ENCODE measurements around the gene SETD7.
"Not testable (repeated sequence)": the region's sequence is repeated elsewhere in the genome, so short reads cannot be mapped to it uniquely, and the experiment has no call there.

Gene SETD7

DNA sequence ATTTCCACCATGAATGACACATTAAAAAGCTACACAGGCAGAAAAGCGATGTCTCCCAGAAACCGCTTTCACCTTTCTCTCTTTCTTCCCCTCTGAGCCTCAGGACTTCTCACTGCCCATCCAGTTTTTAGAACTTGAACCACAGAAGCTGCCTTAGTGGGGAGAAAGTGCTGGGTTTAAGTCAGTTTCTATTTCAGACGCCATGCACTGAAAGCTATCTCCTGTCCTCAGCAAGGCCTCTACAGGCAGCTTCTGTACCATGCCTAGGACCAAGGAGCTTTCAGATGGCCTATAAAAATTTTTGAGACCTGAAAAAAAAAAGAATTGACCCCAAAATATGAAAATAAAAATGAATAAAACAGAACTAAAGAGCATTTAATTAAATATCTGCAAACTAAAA, 67.6 kb downstream of the SETD7 start:
- no peaks in the 10 kb centered on the region for H3K9me3 ChIP-seq (ENCODE audit: control insufficient read depth, insufficient read depth, low read depth, low read length)
- 0 out of 2 replicates have a peak, but pooled peaks cover 5% of the 10 kb centered on the region for H3K4me1 ChIP-seq (ENCODE audit: control insufficient read depth, insufficient read depth, low read length)
- no peaks in the 10 kb centered on the region for H3K36me3 ChIP-seq (ENCODE audit: control insufficient read depth, insufficient read depth, low read length)
- no peak overlapping the region for H3K9ac ChIP-seq (ENCODE audit: low read length)
- H3K27me3 ChIP-seq (ENCODE audit: control insufficient read depth, insufficient read depth, low read length) = no peaks in the 10 kb centered on the region
- H3K27ac ChIP-seq (ENCODE audit: low read depth, low read length) = no peak overlapping the region
- no peak overlapping the region for H3K4me3 ChIP-seq (ENCODE audit: low read depth, low read length)

DNA sequence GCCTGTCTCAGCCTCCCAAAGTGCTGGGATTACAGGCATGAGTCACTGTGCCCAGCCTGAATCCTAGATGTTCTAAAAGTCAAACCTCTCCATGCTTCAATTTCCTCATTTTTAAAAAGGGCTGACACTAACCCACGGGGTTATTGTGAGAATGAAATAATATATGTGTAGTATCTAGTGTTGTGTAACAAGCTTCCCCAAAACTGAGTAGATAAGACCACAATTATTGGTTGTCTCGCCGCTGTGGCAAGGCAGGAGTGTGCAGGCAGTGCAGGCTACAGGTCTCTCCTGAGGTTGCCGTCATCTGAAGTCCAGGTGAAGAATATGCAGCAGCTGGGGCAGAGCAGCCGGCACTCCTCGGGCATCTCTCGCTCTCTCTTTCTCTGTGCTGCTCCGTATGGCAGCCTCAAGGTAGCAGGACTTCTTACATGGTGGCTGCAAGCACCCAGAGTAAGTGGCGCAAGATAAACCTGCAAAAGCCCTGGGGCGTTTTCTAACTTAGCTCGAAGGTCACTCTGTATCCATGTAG, 71.2 kb downstream of the SETD7 start:
- no peak overlapping the region for H3K9ac ChIP-seq (ENCODE audit: low read length)
- H3K4me1 ChIP-seq (ENCODE audit: control insufficient read depth, insufficient read depth, low read length) = no peaks in the 10 kb centered on the region
- H3K36me3 ChIP-seq (ENCODE audit: control insufficient read depth, insufficient read depth, low read length) = no peaks in the 10 kb centered on the region
- no peak overlapping the region for H3K27ac ChIP-seq (ENCODE audit: low read depth, low read length)
- no peak overlapping the region for H3K4me3 ChIP-seq (ENCODE audit: low read depth, low read length)
- H3K9me3 ChIP-seq (ENCODE audit: control insufficient read depth, insufficient read depth, low read depth, low read length) = no peaks in the 10 kb centered on the region
- no peaks in the 10 kb centered on the region for H3K27me3 ChIP-seq (ENCODE audit: control insufficient read depth, insufficient read depth, low read length)

DNA sequence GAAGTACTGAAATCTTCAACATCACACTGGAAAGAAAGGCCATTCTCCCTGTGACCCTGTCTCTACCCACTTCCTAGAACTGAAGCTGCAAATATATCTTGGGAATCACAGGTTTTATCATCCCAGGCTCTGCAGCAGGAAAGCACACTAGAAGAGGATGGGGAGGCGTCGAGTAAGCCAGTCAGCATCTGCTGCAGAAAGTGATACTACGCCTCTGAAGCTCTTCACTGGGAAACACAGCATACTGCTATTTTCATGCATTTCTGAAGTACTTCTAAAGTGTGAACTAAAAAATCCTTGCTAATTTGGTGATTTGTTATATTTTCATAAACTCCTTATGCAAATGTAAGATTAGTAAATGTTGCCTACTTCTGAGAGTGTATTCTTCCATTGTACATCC, 73.0 kb downstream of the SETD7 start:
- Histone ChIP-seq H3K4me1 (ENCODE audit: control insufficient read depth, insufficient read depth, low read length) (no peaks in the 10 kb centered on the region), H3K9me3 (ENCODE audit: control insufficient read depth, insufficient read depth, low read depth, low read length) (no peaks in the 10 kb centered on the region), H3K27me3 (ENCODE audit: control insufficient read depth, insufficient read depth, low read length) (no peaks in the 10 kb centered on the region), H3K4me3 (ENCODE audit: low read depth, low read length) (no peak overlapping the region), H3K36me3 (ENCODE audit: control insufficient read depth, insufficient read depth, low read length) (no peaks in the 10 kb centered on the region), H3K27ac (ENCODE audit: low read depth, low read length) (no peak overlapping the region), H3K9ac (ENCODE audit: low read length) (no peak overlapping the region)

DNA sequence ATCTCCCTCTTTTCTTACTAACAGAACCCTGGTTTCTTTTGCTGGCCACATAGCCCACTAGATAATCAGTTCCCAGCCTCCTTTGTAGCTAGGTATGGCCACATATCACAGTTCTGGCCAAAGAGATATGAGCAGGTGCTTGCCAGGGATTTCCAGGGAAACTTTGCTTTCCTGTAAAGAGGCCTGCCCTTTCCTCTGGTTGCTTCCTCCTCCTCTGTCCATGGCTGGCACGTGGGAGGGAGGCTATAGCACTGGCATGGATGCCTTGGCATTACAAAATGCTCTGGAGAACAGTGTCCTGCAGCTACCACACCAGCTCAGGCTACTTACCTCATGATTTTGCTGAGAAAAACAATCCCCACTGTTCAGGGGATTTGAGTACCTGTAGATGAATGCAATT, 74.6 kb downstream of the SETD7 start:
- no peaks in the 10 kb centered on the region for H3K9me3 ChIP-seq (ENCODE audit: control insufficient read depth, insufficient read depth, low read depth, low read length)
- no peaks in the 10 kb centered on the region for H3K36me3 ChIP-seq (ENCODE audit: control insufficient read depth, insufficient read depth, low read length)
- H3K9ac ChIP-seq (ENCODE audit: low read length) = no peak overlapping the region
- H3K4me1 ChIP-seq (ENCODE audit: control insufficient read depth, insufficient read depth, low read length) = no peaks in the 10 kb centered on the region
- no peaks in the 10 kb centered on the region for H3K27me3 ChIP-seq (ENCODE audit: control insufficient read depth, insufficient read depth, low read length)
- H3K4me3 ChIP-seq (ENCODE audit: low read depth, low read length) = no peak overlapping the region
- H3K27ac ChIP-seq (ENCODE audit: low read depth, low read length) = no peak overlapping the region

DNA sequence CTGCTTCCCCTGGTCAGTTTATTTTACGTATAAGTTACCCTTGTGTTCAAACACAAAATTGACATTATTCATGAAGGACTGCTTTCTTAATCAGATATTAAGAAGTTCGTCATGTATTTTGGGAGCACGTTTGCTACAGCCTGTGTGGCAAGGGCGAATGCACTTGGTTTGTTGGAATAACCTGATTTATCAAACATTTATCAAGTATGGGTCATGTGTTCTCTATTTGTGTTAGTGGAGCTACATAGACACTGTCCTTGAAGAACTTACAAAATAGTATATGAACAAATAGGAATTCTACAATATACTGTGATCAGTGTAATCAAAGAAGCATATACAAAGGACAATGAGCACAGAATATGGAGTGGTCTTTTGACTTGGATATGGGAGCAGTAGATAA, 79.7 kb downstream of the SETD7 start:
- H3K9ac ChIP-seq (ENCODE audit: low read length) = no peak overlapping the region
- no peak overlapping the region for H3K4me3 ChIP-seq (ENCODE audit: low read depth, low read length)
- no peaks in the 10 kb centered on the region for H3K4me1 ChIP-seq (ENCODE audit: control insufficient read depth, insufficient read depth, low read length)
- peaks cover 6% of the 10 kb centered on the region; the same call in 1 of the 2 replicates for H3K9me3 ChIP-seq (ENCODE audit: control insufficient read depth, insufficient read depth, low read depth, low read length)
- H3K36me3 ChIP-seq (ENCODE audit: control insufficient read depth, insufficient read depth, low read length) = peaks cover 17% of the 10 kb centered on the region
- H3K27ac ChIP-seq (ENCODE audit: low read depth, low read length) = no peak overlapping the region
- no peaks in the 10 kb centered on the region for H3K27me3 ChIP-seq (ENCODE audit: control insufficient read depth, insufficient read depth, low read length)

DNA sequence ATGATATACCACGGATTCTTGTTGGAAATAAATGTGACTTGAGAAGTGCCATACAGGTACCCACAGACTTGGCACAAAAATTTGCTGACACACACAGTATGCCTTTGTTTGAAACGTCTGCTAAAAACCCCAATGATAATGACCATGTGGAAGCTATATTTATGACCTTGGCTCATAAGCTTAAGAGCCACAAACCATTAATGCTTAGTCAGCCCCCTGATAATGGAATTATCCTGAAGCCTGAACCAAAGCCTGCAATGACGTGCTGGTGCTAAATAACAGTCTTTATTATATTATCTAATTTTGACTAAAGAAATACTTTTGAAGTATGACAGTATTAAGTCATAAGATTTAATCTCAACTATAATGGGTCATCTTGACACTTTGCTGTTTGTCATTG, 83.2 kb downstream of the SETD7 start:
- Histone ChIP-seq H3K4me1 (ENCODE audit: control insufficient read depth, insufficient read depth, low read length) (no peaks in the 10 kb centered on the region), H3K9me3 (ENCODE audit: control insufficient read depth, insufficient read depth, low read depth, low read length) (peaks cover 21% of the 10 kb centered on the region), H3K27me3 (ENCODE audit: control insufficient read depth, insufficient read depth, low read length) (no peaks in the 10 kb centered on the region), H3K27ac (ENCODE audit: low read depth, low read length) (no peak overlapping the region), H3K9ac (ENCODE audit: low read length) (no peak overlapping the region), H3K36me3 (ENCODE audit: control insufficient read depth, insufficient read depth, low read length) (peaks cover 17% of the 10 kb centered on the region), H3K4me3 (ENCODE audit: low read depth, low read length) (no peak overlapping the region)

DNA sequence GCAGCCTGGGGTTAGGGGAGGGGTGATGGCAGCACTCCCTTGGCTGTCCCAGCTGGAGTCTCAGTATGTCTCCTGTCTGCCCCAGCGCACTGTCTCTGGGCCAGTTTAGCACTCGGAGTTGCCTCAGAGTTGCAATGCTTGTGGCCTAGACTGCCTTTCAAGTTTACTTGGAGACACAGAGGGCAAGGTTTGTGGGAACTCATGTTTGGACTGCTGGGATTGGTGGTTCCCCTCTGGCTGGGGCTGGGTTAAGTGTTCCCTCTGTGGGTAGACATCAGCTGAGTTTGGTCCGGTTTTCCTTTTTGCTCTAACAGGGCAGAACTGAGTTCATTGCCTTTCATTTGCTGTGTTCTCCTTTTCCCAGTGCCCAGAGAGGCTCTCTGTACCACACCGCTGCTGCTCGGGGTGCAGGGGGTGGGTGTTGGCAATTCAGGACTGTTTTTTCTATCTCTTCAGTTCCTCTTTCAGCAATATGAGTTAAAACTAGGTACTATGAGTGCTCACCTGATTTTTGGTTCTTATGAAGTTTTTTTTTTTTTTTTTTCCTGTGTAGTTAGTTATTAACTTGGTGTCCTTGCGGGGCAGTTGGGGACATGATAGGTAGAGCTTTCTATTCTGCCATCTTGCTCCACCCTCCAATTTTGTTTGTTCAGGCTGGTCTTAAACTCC, 84.9 kb downstream of the SETD7 start:
- Histone ChIP-seq H3K27ac (ENCODE audit: low read depth, low read length) (no peak overlapping the region), H3K4me1 (ENCODE audit: control insufficient read depth, insufficient read depth, low read length) (no peaks in the 10 kb centered on the region), H3K4me3 (ENCODE audit: low read depth, low read length) (no peak overlapping the region), H3K9me3 (ENCODE audit: control insufficient read depth, insufficient read depth, low read depth, low read length) (peaks cover 23% of the 10 kb centered on the region), H3K27me3 (ENCODE audit: control insufficient read depth, insufficient read depth, low read length) (no peaks in the 10 kb centered on the region), H3K9ac (ENCODE audit: low read length) (no peak overlapping the region), H3K36me3 (ENCODE audit: control insufficient read depth, insufficient read depth, low read length) (peaks cover 17% of the 10 kb centered on the region)

DNA sequence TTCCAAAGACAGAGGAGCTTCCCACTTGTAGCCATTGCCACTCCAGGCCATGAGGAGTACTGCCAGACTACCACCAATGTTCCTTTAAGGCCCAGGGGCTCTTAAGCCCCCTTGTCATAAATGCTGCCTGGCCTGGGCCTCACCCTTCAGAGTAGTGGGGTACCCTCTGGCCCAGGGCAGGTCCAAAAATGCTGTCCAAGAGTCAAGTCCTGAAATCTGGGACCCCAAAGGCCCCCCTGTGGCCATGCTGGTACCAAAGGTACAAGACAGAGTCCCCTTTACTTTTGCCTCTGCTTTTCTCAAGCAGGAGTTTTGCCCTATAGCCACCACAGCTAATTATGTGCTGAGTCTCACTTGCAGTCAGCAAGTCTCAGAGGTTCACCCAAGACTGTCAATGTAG, 85.7 kb downstream of the SETD7 start:
- H3K36me3 ChIP-seq (ENCODE audit: control insufficient read depth, insufficient read depth, low read length) = peaks cover 17% of the 10 kb centered on the region
- H3K4me1 ChIP-seq (ENCODE audit: control insufficient read depth, insufficient read depth, low read length) = no peaks in the 10 kb centered on the region
- H3K9me3 ChIP-seq (ENCODE audit: control insufficient read depth, insufficient read depth, low read depth, low read length) = peaks cover 25% of the 10 kb centered on the region
- no peak overlapping the region for H3K9ac ChIP-seq (ENCODE audit: low read length)
- H3K4me3 ChIP-seq (ENCODE audit: low read depth, low read length) = no peak overlapping the region
- no peak overlapping the region for H3K27ac ChIP-seq (ENCODE audit: low read depth, low read length)
- H3K27me3 ChIP-seq (ENCODE audit: control insufficient read depth, insufficient read depth, low read length) = no peaks in the 10 kb centered on the region

DNA sequence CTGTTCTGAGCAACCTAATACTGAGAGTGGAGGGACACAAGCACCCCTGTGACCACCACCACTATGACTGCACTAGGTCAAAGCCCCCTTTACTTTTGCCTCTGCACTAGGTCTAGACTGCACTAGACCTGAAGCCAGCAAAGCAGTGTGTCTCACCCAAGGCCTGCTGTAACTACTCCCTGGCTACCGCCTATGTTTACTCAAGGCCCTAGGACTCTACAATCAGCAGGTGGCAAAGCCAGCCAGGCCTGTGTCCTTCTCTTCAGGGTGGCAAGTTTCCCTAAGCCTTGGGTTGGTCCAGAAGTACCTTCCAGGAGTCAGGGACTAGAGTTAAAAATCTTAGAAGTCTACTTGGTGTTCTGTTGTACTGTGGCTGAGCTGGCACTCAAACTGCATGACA, 86.2 kb downstream of the SETD7 start:
- Histone ChIP-seq H3K36me3 (ENCODE audit: control insufficient read depth, insufficient read depth, low read length) (peaks cover 17% of the 10 kb centered on the region), H3K27ac (ENCODE audit: low read depth, low read length) (no peak overlapping the region), H3K27me3 (ENCODE audit: control insufficient read depth, insufficient read depth, low read length) (no peaks in the 10 kb centered on the region), H3K9me3 (ENCODE audit: control insufficient read depth, insufficient read depth, low read depth, low read length) (peaks cover 25% of the 10 kb centered on the region), H3K4me1 (ENCODE audit: control insufficient read depth, insufficient read depth, low read length) (no peaks in the 10 kb centered on the region), H3K4me3 (ENCODE audit: low read depth, low read length) (no peak overlapping the region), H3K9ac (ENCODE audit: low read length) (no peak overlapping the region)

DNA sequence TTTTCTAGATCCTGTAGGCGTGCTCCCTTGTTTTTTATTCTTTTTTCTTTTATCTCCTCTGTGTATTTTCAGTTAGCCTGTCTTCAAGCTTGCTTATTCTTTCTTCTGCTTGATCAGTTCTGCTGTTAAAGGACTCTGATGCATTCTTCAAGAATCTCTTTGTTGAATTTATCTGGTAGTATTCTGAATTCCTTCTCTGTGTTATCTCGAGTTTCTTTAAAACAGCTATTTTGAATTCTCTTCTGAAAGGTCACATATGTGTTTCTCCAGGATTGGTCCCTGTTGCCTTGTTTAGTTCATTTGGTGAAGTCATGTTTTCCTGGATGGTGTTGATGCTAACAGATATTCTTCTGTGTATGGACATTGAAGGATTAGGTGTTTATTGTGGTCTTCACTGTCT, 86.8 kb downstream of the SETD7 start:
- H3K27me3 ChIP-seq (ENCODE audit: control insufficient read depth, insufficient read depth, low read length) = no peaks in the 10 kb centered on the region
- no peak overlapping the region for H3K9ac ChIP-seq (ENCODE audit: low read length)
- H3K4me1 ChIP-seq (ENCODE audit: control insufficient read depth, insufficient read depth, low read length) = no peaks in the 10 kb centered on the region
- H3K9me3 ChIP-seq (ENCODE audit: control insufficient read depth, insufficient read depth, low read depth, low read length) = peaks cover 25% of the 10 kb centered on the region
- no peak overlapping the region for H3K27ac ChIP-seq (ENCODE audit: low read depth, low read length)
- peaks cover 15% of the 10 kb centered on the region for H3K36me3 ChIP-seq (ENCODE audit: control insufficient read depth, insufficient read depth, low read length)
- H3K4me3 ChIP-seq (ENCODE audit: low read depth, low read length) = no peak overlapping the region

DNA sequence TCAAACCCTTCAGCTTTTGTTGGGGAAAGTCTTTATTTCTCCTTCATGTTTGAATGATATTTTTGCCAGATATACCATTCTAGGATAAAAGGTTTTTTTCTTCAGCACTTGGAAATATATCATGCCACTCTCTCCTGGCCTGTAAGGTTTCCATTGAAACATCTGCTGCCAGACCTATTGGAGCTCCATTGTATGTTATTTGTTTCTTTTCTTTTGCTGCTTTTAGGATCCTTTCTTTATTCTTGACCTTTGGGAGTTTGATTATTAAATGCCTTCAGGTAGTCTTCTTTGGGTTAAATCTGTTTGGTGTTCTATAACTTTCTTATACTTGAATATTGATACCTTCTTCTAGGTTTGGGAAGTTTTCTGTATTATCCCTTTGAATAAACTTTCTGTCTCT, 87.3 kb downstream of the SETD7 start:
- Histone ChIP-seq H3K9me3 (ENCODE audit: control insufficient read depth, insufficient read depth, low read depth, low read length) (peaks cover 25% of the 10 kb centered on the region), H3K36me3 (ENCODE audit: control insufficient read depth, insufficient read depth, low read length) (peaks cover 13% of the 10 kb centered on the region)
- not testable (repeated sequence) for H3K4me3 ChIP-seq (ENCODE audit: low read depth, low read length); H3K4me1 ChIP-seq (ENCODE audit: control insufficient read depth, insufficient read depth, low read length); H3K27ac ChIP-seq (ENCODE audit: low read depth, low read length); H3K27me3 ChIP-seq (ENCODE audit: control insufficient read depth, insufficient read depth, low read length); H3K9ac ChIP-seq (ENCODE audit: low read length)

Data from HUES6 (cell line).